ENCODE measurements around the gene DPP9.
"Not testable (repeated sequence)": the region's sequence is repeated elsewhere in the genome, so short reads cannot be mapped to it uniquely, and the experiment has no call there.

DPP9 gene

DNA sequence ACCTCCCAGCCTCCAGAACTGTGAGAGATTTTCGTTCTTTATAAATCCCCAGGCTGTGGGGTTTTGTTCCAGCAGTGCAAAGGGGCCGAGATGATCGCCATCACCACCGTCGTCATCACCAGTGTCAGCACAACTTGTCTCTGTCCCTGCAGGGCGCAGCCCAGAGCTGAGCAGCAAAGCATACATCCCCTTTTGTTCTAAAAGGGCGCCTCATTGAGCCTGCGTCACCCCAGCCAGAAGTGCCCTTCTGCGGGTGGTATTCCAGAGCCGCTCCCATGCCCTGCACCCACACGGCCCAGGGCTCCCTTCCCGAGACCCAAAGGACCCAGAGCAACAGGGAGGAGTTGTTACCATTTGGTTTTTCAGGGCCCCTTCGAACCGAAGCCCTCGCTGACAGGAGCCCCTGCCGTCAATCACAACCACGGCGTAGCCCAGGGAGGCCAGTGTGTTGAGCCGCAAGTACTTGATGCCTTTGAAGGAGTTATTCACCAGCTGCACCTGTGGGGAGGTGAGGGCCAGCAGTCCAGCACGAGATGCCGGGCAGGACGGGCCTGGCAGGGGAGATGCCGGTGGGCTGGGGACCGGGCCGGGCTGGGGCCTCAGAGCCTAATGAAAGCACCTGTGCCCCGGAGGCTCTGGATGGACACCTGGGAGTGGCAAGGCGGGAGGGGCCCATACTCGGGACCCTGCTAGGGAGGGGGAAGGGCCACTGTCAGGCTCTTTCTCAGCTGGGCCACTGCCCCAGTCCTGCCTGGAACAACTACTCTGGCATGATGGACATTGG, 39.1 kb downstream of the DPP9 start:
- no peak for DNase-seq

DNA sequence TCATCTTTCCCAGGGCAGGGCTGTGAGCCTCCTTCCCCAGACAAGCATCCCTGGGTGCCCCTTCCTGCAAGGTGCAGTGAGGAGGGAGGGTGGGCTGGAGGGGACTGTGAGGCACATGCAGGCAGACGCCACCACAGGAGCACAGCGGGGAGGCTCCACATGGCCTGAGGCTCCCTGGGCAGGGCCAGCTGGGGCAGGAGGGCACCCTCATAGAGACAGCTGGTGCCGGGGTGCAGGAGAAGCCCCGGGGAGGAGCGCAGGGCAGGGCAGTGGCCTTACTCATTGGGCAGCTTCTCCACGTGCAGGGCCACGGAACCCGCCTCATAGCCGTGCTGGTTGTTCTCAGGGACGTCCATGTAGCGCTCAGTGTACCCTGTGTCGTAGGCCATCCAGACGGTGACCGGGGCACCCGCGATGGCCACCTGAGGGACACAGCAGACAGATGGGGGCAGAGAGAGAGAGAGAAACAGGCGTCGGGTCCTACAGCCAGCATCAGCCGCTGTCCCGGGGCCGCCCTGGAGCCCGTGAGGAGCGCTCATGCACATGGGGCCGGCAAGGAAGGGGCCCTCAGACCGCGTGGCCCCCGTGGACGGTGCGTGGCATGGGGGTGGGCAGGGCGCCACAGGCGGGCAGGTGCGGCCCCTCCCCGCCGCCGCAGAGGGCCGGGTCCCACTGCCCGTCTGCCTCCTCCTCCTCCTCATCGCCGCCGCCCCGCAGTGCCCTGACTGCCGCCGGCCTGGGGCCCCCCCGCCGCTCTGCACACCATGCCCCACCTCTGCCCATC, 41.0 kb downstream of the DPP9 start:
- DNase-seq, result no peak

DNA sequence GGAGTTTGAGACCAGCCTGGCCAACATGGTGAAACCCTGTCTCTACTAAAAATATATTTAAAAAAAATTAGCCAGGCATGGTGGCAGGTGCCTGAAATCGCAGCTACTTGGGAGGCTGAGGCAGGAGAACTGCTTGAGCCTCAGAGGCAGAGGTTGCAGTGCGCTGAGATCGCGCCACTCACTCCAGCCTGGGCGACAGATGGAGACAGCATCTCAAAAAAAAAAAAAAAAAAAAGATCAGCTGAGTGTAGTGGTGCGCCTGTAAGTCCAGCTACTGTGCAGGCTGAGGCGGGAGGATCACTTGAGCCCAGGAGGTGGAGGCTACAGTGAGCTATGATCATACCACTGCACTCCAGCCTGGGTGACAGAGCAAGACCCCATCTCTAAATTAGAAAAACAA, 43.6 kb downstream of the DPP9 start:
- not testable (repeated sequence) for DNase-seq

DNA sequence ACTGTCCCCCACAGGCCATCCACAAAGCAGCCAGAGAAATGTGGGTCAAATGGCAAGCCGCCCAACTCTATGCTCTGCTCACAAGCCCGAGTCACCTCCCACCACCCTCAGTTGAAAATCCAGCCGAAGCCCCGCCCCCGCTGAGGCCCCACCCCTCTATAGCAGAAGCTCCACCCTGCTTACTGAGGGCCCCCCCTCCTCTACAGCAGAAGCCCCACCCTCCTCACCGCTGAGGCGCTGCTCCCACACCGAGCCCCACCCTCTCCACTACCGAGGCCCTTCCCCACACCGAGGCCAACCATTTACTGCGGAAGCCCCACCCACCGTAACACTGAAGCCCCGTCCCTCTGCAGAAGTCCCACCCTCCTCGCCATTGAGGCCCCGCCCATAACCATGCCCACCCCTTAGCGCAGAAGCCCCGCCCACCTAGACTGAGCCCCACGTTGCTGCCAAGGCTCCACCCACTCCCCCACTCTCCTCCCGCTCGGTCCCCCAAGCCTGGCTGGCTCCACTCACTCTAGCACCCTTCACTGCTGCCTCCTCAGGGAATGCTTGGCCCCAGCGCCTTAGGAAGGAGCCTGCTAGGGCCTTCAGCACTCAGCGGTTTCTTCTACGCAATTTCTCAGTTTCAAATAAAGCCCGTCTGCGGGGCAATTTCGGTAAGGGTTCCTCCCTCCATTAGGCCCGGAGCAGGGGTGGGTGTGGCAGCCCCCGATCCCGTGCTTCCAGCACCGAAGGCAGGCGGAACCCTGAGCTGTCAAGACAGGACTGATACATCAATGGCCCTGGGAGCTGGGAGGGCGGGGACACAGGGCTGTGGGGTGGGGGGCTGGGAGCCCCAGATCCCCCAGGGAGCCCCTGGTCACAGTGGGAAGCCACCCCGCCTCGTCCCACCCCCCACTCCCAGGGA, 44.5 kb downstream of the DPP9 start:
- DNase-seq, result no peak

DNA sequence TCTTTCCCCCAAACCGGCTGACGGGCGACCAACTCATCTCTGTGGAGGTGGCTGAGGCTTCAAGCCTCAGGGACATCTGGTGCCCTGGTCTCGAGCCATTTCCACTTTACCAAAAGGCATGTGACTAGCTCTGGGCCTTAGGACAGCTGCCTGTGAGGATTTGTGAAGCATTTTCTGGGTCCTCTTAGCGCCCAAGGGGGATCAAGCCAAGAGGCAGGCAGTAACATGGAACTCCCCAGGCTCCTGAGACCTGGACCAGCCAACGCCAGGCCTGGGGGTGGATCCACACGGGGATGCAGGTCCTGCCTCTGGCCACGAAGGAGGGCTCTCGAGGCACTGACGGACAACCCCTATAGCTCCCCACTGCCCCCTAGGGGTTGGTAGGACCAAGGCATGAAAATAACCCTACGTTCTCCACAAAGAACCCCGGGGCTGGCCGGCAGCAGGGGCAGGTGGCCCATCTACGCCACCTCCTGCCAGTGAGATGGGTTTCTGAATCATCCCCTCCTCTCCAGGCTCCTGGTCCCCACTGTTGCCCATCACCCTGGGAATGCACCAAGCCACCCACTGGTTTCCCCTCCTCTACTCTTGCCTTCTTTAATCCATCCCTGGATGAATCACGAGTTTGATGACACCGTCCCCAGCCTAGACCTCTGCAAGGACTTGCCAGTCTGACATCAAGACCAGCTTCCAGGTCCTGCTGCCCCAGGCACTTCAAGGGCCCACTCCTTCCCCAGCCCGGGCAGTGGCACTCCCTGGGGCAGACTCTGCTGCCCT, 46.5 kb downstream of the DPP9 start:
- DNase-seq, result peak; percentile 35

DNA sequence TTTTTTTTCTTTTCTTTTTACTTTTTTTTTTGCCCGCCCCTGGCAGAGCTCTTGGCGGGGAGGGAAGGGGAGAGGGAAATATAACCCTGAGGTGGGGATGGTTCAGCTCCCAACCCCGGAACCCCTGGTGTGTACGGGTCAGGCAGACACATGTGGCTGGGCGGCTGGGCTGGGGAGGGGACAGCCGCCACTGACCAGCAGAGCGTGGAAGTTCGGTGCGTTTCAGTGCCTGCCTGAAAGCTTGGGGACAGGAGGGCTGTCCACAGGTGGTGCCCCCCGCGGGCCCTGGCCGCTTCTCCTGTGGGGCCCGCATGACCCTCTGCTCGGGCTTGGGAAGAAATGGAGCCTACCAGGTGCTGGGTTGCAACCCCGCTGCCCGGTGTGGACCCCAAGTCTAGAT, 48.3 kb downstream of the DPP9 start:
- no peak for DNase-seq

DNA sequence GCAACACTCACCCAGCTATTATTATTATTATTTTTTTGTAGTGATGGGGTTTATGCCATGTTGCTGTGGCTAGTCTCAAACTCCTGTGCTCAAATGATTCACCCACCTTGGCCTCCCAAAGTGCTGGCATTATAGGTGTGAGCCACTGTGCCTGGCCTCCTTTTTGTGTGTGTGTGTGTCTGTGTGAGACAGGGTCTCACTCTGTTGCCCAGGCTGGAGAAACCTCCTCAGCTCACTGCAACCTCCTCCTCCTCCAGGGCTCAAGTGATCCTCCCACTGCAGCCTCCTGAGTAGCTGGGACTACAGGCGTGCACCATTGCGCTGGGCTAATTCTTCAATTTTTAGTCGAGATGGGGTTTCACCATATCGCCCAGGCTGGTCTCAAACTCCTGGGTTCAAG, 49.9 kb downstream of the DPP9 start:
- DNase-seq, result no peak

DNA sequence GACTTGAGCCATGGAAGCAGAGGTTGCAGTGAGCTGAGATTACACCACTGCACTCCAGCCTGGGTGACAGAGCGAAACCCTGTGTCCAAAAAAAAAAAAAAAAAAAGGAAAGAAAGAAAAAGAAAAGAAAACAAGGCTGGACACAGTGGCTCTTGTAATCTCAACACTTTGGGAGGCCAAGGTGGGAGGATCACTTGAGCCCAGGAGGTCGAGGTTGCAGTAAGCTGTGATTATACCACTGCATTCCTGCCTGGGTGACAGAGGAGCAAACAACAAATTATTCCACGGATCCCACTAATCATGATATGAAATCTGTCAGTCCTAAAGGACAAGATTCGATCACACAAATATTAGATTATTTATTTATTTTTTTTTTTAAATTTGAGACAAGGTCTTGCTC, 50.4 kb downstream of the DPP9 start:
- no peak for DNase-seq

DNA sequence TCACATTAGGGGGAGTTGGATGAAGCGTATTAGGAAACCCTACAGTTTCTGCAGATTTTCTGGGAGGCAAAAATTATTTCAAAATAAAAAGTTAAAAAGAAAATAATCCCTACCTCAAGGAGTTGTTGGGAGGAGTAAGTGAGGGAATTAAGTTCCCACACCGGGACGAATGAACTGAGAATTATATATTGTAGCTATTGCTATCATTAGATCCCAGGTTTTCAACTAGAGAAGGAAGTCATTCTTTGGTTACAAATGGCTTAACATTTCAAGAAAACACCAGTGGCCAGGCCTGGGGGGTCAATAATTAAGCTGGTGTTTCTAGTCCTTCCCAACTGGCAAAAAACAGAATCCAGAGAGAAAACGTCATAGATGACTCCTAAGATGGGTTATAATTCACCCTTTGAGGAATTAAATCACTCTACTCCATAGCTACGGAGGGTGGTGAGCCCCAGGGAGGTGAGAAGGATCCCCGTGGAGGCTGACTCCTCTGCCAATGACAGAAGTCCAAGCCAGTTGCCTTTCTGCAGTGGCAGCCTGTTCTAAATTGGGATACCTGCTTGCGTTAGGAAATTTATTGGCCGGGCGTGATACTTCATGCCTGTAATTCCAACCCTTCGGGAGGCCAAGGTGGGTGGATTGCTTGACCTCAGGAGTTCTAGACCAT, 52.3 kb downstream of the DPP9 start:
- no peak for DNase-seq

DNA sequence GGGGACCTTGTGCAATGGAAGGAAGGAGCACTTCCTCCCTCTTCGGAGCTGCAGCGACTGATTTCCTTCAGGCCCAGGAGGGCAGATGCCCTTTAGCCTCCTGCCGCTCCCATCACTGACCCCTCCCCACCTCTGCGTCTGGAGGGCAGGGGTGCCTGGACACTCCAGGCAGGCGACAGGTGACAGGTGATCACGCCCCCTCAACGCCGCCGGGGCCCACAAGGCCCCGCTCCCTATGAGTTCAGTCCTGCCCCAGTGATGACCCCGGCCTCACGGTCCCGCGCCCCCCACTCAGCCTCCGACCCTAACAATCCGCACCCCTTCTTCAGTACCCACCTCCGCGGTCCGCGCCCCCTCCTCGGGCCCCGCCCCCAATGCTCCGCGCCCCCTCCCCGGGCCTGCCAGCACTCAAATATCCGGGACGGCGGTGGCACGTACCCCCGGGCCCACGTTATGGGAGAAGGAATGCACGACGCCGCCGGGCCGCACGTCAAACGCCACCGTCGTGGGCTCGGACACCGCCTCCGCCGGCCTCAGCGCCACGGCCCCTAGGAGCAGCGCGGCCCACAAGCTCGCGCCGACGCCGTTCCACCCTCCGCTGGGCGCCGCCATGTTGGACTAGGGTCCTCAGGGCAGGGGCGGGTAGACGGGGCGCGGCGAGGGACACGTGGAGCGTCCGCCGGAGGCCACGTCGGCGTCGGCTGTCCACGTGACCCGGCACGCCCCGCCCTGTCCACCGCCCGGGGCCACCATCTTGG, 53.7 kb downstream of the DPP9 start, which contains the start of gene MYDGF:
TSS of gene MYDGF (minus strand) at position 620 of the 758 bp plus-strand sequence. CDS start at position 612, 8 bp downstream.
- DNase-seq, result peak; percentile 89

DNA sequence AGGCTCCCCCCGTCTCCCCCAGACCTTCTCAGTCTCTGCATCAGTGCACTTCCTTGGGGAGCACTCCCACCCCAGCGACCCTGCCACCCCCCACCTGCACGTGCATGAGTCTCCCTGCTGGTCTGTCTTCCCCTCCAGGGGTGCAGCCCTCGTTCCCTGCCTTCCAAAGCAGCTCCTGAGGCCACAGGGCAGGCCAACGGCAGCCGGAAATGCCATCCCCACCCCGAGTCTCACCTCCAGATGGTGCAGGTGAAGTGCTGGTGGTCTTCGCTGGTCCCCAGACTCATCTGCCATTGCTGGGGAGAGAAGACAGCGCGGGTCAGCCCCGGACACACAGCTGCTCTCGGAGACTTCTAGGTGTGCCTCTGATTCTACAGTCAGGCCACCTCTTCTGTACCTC, 59.0 kb downstream of the DPP9 start:
- no peak for DNase-seq

DNA sequence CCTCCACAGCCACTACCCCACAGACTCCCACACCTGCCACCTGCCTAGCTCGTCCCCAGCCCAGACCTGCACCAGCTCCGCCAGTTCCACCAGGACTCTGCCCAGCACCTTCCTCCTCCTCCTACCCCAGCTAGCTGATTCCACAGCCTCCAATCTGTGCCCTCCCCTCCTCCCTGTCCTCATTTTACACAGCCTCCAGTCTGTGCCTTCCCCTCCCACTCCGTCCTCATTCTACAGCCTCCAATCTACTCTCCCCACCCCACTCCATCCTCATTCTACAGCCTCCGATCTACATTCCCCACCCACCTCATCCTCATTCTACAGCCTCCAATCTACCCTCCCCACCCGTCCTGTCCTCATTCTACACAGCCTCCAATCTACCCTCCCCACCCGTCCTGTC, 60.8 kb downstream of the DPP9 start:
- no peak for DNase-seq

DNA sequence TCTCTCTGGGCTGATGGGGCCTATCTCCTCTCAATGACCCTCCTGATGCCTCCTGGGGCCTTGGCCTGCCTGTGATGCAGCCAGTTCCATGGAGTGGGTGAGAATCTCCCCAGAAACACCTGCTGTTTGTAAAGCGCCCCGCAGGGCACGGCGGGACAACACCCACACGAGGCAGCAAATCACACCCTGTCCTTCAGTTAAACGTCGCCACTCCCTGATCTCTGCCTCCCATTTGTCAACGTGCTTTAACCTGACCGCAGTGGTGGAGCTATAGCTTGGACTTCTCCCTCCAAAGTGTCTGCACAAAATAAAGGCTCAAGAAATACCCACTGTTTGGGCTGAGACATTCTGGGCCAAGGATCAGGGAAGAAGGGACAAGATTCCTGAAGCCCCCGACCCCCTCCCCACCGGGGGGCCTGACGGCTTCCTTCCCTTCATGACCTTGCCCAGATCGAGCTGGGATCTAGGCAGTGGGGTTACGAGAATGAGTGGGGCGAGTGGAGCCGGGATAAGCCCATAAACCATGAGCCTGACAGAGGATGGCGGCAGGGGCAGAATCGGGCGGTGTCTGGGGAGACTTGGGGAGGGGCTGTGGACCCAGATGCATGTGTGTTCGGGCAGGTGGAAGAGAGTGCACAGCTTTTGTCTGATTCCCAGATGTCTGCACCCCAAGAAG, 61.5 kb downstream of the DPP9 start:
- DNase-seq, result no peak

DNA sequence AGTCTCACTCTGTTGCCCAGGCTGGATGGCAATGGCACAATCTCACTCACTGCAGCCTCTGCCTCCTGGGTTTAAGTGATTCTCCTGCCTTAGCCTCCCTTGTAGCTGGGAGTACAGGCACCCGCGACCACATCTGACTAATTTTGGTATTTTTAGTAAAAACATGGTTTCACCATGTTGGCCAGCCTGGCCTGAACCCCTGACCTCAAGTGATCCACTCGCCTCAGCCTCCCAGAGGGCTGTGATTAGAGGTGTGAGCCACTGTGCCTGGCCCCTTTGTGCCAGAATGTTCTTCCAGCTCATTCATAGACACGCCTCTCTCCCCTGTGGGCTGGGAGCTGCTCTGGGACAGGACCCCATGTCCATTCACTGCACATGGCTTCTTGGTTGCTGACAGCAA, 62.6 kb downstream of the DPP9 start:
- no peak for DNase-seq

DNA sequence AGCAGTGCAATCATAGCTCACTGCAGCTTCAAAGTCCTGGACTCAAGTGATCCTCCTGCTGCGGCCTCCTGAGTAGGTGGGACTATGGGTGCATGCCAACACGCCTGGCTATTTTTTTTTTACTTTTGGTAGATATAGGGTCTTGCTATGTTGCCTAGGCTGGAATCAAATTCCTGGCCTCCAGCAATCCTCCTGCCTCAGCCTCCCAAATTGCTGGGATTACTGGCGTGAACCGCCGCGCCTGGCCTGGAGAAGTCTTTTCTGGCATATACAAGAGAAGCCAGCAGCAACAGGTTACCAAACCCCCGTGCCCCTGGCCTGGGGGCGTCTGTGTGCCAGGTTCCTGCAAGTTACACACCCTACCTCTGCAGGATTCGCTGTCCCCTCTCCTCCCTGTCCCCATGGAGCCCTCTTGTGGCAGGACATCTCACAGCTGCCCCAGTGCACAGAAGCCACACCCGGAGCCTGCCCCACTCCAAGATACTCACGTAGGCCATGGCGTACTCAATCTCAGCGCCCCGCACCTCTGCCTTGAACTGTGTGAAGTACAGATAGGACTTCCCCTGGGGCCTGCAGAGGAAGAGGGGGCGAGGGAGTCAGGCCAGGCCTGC, 63.4 kb downstream of the DPP9 start:
- DNase-seq, result no peak

DNA sequence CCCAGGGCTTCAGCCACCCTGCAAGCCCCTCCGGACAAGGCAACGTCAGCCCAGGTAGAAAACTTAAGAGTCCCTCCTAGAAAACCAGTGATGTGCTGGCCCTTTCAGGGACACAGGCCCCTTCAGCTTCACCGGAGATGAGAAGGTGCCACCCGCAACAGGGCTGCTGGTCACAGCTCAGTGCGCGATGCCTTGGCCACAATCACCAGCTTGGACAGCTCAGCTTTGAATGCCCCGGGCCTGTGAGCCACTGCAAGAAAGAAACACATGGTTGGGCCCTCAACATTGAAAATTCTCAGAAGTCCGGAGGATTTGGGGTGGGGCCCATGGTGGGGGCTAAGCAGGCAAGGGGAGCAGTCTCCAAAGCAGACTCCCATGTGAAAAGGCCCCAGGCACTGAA, 65.8 kb downstream of the DPP9 start:
- DNase-seq, result no peak

DNA sequence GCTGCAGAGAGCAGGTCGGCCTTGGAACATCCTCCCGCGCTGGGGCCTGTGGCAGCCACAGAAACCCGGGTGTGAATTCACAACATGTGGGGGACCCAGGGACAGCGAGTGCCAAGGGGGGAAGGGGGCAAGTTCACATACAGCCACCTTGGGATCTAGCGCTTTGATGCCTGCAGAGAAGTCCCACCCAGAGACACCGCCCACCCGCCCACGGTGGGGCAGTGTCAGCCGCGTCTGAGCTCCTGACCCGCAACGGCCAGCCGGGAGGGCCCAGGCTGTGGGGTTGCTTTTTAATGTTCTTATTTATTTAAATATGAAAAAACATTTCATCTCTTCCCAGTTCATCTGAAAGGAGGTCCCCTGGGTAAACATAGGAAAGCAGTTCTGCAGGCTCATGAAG, 66.4 kb downstream of the DPP9 start:
- no peak for DNase-seq

DNA sequence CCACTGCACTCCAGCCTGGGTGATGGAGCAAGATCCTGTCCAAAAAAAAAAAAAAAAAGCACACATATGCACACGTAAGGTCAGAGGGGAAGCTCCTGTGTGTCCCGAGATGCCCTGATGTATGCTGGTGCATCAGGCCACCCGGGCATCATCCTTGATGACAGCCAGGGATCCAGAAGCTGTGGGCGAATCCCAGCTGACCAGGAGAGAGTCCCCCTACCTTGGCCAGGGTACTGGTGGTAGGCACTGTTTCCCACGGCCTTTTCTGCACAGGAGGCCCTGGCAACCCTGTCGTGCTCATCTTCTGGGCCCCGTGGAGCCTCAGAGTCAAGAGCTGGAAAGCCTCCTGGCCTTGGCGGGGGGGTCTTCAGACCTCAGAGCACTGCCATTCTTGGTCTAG, 67.5 kb downstream of the DPP9 start:
- no peak for DNase-seq

DNA sequence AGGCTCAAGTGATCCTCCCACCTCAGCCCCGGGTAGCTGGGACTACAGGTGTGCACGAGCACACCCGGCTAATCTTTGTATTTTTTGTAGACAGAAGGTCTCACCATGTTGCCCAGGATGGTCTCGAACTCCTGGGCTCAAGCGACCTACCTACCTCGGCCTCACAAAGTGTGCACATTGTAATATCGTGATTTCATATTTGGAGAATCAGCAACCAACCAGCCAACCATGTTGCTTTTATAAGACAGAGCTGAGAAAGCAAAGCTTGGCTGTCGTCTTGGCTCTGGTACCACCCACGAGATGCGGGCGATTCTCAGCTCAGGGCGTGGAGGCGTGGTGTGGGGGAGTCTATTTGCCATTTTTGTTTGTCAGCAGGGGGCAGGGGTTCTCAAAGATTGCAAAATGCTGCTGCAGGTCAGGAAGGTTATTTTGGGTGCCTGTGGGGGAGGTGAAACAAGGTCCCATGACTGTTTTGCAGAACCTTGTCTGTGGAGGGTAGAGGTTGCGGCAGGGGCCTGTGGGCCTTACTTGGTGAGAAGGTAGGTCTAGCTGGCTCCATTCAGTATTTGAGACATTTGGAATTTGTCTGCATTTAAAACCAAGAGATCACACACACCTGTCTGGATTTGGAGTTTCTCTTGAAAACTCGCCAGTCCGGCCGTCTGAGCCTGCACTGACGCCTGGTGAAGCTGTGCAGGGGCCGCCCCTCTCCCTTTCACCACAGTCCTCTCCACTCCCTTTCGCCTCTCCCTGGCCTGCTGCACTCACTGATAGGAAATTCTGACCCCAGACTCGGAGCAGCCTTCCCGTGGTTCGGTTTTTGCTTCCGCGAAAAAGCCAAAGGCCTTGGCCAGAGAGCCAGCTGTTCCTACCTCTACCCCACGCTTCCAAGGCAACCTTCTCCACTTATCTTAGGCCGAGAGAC, 68.9 kb downstream of the DPP9 start:
- no peak for DNase-seq

Measured in HCEC 1CT (cell line).